GM12801 (cell line): ENCODE results near the gene C18orf32.

Experiments used
- CTCF ChIP-seq: IDR thresholded peaks from one replicate; pipeline ENCODE4 v1.5.1; 2011; ENCODE audit warnings: control low read depth; ENCODE audit not compliant: insufficient read length; ENCODE audit errors: extremely low read depth

C18orf32 gene

DNA sequence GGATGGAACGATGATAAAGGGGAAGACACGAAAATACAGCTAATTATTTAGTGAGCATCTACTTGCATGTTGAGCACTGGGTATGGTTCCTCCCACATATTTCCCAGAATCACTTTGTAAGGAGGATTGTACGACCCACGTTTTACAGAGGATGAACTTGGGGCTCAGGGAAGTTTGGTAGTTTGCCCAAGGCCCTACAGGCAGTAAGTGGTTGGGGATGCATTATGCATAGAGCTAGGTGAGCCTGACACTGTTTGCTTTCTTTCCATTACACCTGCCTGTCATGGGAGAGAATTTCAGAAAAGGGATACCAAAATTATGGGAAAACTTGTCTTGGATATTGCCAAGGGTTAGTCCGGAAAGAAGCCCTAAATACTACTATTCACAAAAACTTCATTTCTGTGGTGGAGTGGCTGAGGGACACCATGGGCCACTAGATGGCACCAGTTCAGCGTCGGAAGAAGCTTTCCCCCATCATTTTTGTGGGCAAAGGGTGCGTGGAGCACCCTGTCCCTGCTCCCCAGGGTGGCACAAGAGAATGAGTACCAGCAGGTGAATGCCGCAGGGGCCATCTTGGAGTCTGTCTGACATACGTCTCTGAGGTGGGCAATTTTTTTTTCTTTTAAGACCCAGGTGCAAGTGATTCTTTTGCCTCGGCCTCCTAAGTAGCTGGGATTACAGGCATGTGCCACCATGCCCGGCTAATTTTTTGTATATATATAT lies 23.5 kb upstream of the C18orf32 start:
- peak; percentile 70 for TF ChIP-seq CTCF

- no peak for TF ChIP-seq CTCF
Measured at GRCh38 chr18:49503931-49504330, 16.9 kb upstream of the C18orf32 start.

DNA sequence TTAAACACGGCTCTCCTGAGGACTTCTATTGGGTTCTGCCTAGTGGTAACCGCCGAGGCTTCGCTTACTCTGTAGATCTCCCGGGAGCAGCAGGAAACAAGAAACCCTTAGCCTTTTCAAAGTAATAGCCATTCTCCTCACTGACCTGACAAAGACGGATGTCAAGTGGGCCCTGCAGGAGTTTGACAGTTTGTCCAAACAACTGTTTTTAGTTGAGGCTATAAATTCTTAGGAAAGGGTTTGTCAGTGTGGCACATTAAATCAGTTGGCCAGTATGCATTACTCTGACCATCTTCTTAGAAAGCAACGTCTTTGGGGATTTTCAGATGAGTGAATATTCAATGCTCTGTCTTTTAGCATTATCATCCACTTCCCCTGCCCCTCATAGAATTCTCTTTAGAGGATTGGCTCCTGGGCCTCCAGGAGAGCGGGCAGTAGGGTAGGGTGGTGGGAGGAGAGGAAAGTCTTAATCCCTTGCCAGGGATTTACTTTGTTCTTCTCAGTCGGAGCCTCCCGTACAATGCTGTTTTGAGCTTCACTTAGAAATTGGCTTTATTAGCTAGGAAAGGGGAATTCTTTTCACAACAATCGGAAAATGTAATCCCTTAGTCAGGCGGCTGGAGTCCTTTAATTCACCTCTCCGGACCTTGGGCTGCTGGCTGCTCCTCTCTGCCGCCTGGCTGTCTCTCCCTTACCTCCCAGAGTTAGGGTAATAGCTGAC lies 13.3 kb upstream of the C18orf32 start:
- no peak for TF ChIP-seq CTCF

DNA sequence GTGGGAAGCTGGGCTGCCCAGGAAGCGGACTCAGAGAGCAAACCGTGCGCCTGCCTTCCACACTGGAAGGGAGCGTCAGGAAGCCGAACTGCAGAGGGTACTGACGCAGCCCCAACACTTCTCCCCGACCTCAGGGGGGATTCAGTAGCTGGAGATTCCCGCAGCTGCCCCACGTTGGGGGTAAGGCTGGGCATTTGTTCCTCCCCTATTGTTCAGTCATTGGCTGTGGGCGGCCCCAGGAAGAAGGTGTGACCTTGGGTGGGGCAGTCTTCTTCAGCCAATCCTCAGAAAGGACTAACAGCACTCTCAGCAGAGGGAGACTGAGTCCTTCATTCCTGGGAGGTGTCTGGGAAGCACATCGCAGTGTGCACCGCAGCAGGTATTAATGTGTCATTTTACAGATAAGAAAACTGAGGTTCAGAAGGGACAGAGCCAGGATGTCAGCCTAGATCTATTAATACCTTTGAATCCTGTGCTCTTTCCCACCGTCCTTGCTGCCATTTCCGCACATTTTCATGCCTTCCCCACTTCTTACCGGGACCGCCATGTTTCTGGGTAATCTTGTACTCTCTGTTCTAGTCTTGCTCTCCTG lies 12.1 kb upstream of the C18orf32 start:
- TF ChIP-seq CTCF, result no peak

DNA sequence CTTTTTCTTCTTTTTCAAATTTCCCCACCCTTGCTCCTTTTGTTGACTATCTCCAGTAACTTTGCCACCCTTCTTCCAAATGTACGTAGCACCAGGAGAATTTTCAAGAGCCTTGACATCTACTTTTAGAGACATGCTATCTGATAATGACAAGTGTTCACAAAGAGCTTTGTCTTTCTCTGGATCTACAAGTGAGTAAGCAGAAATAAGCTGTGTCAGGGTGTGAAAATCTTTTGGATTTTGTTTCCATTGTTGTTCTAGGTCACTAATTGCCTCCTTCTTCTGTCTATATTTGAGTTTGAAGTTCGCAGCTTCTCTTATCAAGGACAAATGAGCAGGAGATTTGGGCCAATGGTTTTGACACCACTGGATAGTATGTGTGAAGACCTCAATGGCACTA lies 8.4 kb upstream of the C18orf32 start:
- TF ChIP-seq CTCF, result no peak

GRCh38 chr18:49495076-49495475 lies 8.0 kb upstream of the C18orf32 start:
- no peak for TF ChIP-seq CTCF

GRCh38 chr18:49494660-49495059 lies 7.6 kb upstream of the C18orf32 start:
- TF ChIP-seq CTCF, result no peak
